Gastrocnemius medialis (tissue), 4 donors: Measurements from ENCODE around the gene CDR2. TPM values are rescaled to one million over a fixed set of nuclear protein-coding genes. Genes with fewer than 3 reads are reported as not detected.

Experiments used
- ATAC-seq, 2 donors: fragments of 150-250 bp; one replicate each; pipeline ENCODE4 v1.9.1; 2016
- DNase-seq, 2 donors: peaks; one replicate each; pipeline ENCODE4 v3.0.0-alpha.2; 2019
- H3K27ac ChIP-seq, 4 donors: fragments of 200-600 bp; sonication (generic); 1 replicate in 1 of 4; 2 replicates in 3 of 4; pipeline ENCODE4 v1.5.1; 2016 to 2018; ENCODE audit warnings: mild to moderate bottlenecking in 2 of 4, moderate library complexity in 1 of 4
- H3K27me3 ChIP-seq, 3 donors: fragments of 200-600 bp; sonication (generic) in 2 of 3; 1 replicate in 1 of 3; 2 replicates in 2 of 3; pipeline versions ENCODE4 v1.5.1 to v1.6.0; 2016 to 2019; ENCODE audit warnings: mild to moderate bottlenecking in 1 of 3, moderate library complexity in 1 of 3
- H3K36me3 ChIP-seq, 2 donors: fragments of 200-600 bp; sonication (generic) in 1 of 2; one replicate each; pipeline ENCODE4 v1.5.1; 2017 to 2018
- H3K4me1 ChIP-seq, 2 donors: fragments of 200-600 bp; sonication (generic) in 1 of 2; one replicate each; pipeline ENCODE4 v1.5.1; 2016 to 2017; ENCODE audit warnings: mild to moderate bottlenecking in 2 of 2
- H3K4me3 ChIP-seq, 4 donors: fragments of 200-600 bp; sonication (generic) in 3 of 4; 1 replicate in 1 of 4; 2 replicates in 3 of 4; pipeline ENCODE4 v1.5.1; 2016 to 2019; ENCODE audit warnings: mild to moderate bottlenecking in 2 of 4
- H3K9me3 ChIP-seq, 3 donors: fragments of 200-600 bp; sonication (generic) in 2 of 3; 1 replicate in 1 of 3; 2 replicates in 2 of 3; pipeline ENCODE4 v1.5.1; 2016 to 2019
- CTCF ChIP-seq, 5 experiments: fragments of 450-650 bp in 3 of 5; fragments of 200-600 bp in 2 of 5; sonication (generic) in 2 of 5; IDR thresholded peaks in 4 of 5; conservative IDR thresholded peaks in 1 of 5; 1 replicate in 4 of 5; 2 replicates in 1 of 5; pipeline ENCODE4 v1.5.1; 2016 to 2019; ENCODE audit warnings: antibody characterized with exemption in 5 of 5, mild to moderate bottlenecking in 3 of 5, moderate library complexity in 3 of 5
- POLR2A ChIP-seq, 2 donors: fragments of 450-650 bp; IDR thresholded peaks; one replicate each; pipeline ENCODE4 v1.6.1; 2017; ENCODE audit warnings: antibody characterized with exemption in 2 of 2, mild to moderate bottlenecking in 2 of 2, moderate library complexity in 2 of 2
- in situ Hi-C, 4 donors: fragments of 200-750 bp; cut with MboI; loops; one replicate each; pipeline versions ENCODE4 v1.15.0 to v1.8.0; 2017; ENCODE audit warnings: low sequenced_read_pairs in 4 of 4
- intact Hi-C: fragments of 100-400 bp; cut with DNase I; formaldehyde crosslinking; loops from one replicate; pipeline ENCODE4 v1.15.1; 2023; ENCODE audit warnings: low total_unique reads
- total RNA-seq, 4 donors: library from RNA; depleted of rRNA; stranded (reverse); fragments of >200 nt; gene quantifications; one replicate each; pipeline versions ENCODE4 v1.1.0 to v1.2.3, GENCODE V29; 2016

CDR2 gene
- total RNA-seq, 4 donors from 2014 or later: 4.1 to 7.6 (median 7.3) TPM

- no peaks in the 10 kb centered on the region for H3K36me3 ChIP-seq
- ATAC-seq: no peak
- intact Hi-C loops: no loop called here
These were observed 33.1 kb upstream of the CDR2 start for GRCh38 chr16:22407486-22407885.

GRCh38 chr16:22402191-22402590, 27.8 kb upstream of the CDR2 start:
- DNase-seq (no peak), ATAC-seq (no peak)
- H3K36me3 ChIP-seq: no peaks in the 10 kb centered on the region
- H3K4me3 ChIP-seq: no peak overlapping the region
- no peak overlapping the region for H3K27ac ChIP-seq
- no peaks in the 10 kb centered on the region for H3K27me3 ChIP-seq
- TF ChIP-seq POLR2A (IDR thresholded peaks at IDR 0.05) (no peak), CTCF (IDR thresholded peaks at IDR 0.05 in 4 of 5, conservative IDR thresholded peaks at IDR 0.05 in 1 of 5) (no peak)
- no peaks in the 10 kb centered on the region for H3K9me3 ChIP-seq
- intact Hi-C loops (no loop called here), in situ Hi-C loops (no loop called here)
- no peaks in the 10 kb centered on the region for H3K4me1 ChIP-seq

More at GRCh38 chr16:22407486-22407885, 33.1 kb upstream of the CDR2 start:
- TF ChIP-seq POLR2A (IDR thresholded peaks at IDR 0.05) (no peak), CTCF (IDR thresholded peaks at IDR 0.05 in 4 of 5, conservative IDR thresholded peaks at IDR 0.05 in 1 of 5) (no peak)
- H3K4me3 ChIP-seq: no peak overlapping the region
- H3K4me1 ChIP-seq: no peaks in the 10 kb centered on the region
- H3K27me3 ChIP-seq: no peaks in the 10 kb centered on the region
- no peaks in the 10 kb centered on the region for H3K9me3 ChIP-seq
- no peak overlapping the region for H3K27ac ChIP-seq
- DNase-seq: no peak
- in situ Hi-C loops: no loop called here

- DNase-seq (peak in 1 of 2 donors; percentile 23), ATAC-seq (peak in 1 of 2 donors; percentile 44)
- Histone ChIP-seq H3K27me3 (no peaks in the 10 kb centered on the region), H3K9me3 (no peaks in the 10 kb centered on the region), H3K4me1 (no peaks in the 10 kb centered on the region), H3K36me3 (no peaks in the 10 kb centered on the region), H3K4me3 (no peak overlapping the region), H3K27ac (no peak overlapping the region)
- in situ Hi-C loops (no loop called here), intact Hi-C loops (no loop called here)
- TF ChIP-seq POLR2A (IDR thresholded peaks at IDR 0.05): no peak
- TF ChIP-seq CTCF (IDR thresholded peaks at IDR 0.05 in 4 of 5, conservative IDR thresholded peaks at IDR 0.05 in 1 of 5): no peak
These were observed 26.5 kb upstream of the CDR2 start for GRCh38 chr16:22400900-22401299.

GRCh38 chr16:22397931-22398330, 23.5 kb upstream of the CDR2 start:
- TF ChIP-seq POLR2A (IDR thresholded peaks at IDR 0.05): no peak
- no peak for TF ChIP-seq CTCF (IDR thresholded peaks at IDR 0.05 in 4 of 5, conservative IDR thresholded peaks at IDR 0.05 in 1 of 5)

GRCh38 chr16:22397464-22397863, 23.0 kb upstream of the CDR2 start:
- Histone ChIP-seq H3K27me3 (no peaks in the 10 kb centered on the region), H3K4me3 (no peak overlapping the region), H3K36me3 (no peaks in the 10 kb centered on the region), H3K9me3 (no peaks in the 10 kb centered on the region), H3K4me1 (no peaks in the 10 kb centered on the region), H3K27ac (no peak overlapping the region)
- intact Hi-C loops: no loop called here
- ATAC-seq (no peak), DNase-seq (no peak)
- in situ Hi-C loops: no loop called here
- TF ChIP-seq POLR2A (IDR thresholded peaks at IDR 0.05): no peak
- no peak for TF ChIP-seq CTCF (IDR thresholded peaks at IDR 0.05 in 4 of 5, conservative IDR thresholded peaks at IDR 0.05 in 1 of 5)

More at GRCh38 chr16:22397931-22398330, 23.5 kb upstream of the CDR2 start:
- Histone ChIP-seq H3K36me3 (no peaks in the 10 kb centered on the region), H3K4me3 (no peak overlapping the region), H3K4me1 (no peaks in the 10 kb centered on the region), H3K9me3 (no peaks in the 10 kb centered on the region), H3K27me3 (no peaks in the 10 kb centered on the region), H3K27ac (no peak overlapping the region)
- DNase-seq (no peak), ATAC-seq (no peak)
- in situ Hi-C loops (no loop called here), intact Hi-C loops (no loop called here)
